Adrenal gland (tissue), 5 donors: ENCODE measurements around the gene TMEM200B.

Experiments used
- CTCF ChIP-seq, 6 experiments: fragments of 450-650 bp in 4 of 6; fragments of 200-600 bp in 2 of 6; sonication (generic) in 1 of 6; IDR thresholded peaks; 1 replicate in 5 of 6; 2 replicates in 1 of 6; pipeline versions ENCODE4 v1.5.1 to v1.8.0; 2016 to 2021; ENCODE audit warnings: antibody characterized with exemption in 6 of 6, mild to moderate bottlenecking in 2 of 6, moderate library complexity in 1 of 6
- POLR2A ChIP-seq, 2 donors: fragments of 450-650 bp; IDR thresholded peaks; one replicate each; pipeline ENCODE4 v1.6.1; 2017; ENCODE audit warnings: antibody characterized with exemption in 2 of 2, mild to moderate bottlenecking in 2 of 2, moderate library complexity in 1 of 2
- donor health status: DM: no; HTN: no; CAD: no.

GRCh38 chr1:29117381-29117780 lies 6.3 kb downstream of the TMEM200B start:
- no peak for TF ChIP-seq POLR2A (IDR thresholded peaks at IDR 0.05)
- peak in 4 of 6 experiments; percentile 2 to 35 (median 14) for TF ChIP-seq CTCF (IDR thresholded peaks at IDR 0.05)
